DMS 273 (cell line): Measurements from ENCODE around the gene CENPE.

Experiments
- DNase-seq: peaks from one replicate; lab custom pipeline; 2025; ENCODE audit not compliant: unreplicated experiment; lab: John Stamatoyannopoulos, UW

The CENPE gene

DNA sequence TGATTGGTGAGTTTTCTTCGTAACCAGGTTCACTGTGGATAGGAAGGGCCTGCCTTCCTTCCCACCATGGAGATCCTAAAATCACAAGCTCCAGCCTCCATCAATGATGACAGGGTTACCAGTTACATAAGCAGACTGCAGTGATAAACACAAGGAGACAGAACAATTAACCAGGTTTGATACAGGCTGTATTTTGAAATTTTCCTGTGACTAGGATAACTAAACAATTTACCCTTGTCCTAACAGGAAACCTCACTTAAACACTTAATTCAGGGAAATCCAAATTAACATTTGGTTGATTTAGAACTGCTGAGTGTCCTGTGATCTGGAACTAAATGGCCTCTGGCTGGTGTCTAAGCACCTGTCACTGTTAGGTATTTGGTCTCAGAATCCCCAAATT lies 118.5 kb downstream of the CENPE start:
- DNase-seq = no peak

DNA sequence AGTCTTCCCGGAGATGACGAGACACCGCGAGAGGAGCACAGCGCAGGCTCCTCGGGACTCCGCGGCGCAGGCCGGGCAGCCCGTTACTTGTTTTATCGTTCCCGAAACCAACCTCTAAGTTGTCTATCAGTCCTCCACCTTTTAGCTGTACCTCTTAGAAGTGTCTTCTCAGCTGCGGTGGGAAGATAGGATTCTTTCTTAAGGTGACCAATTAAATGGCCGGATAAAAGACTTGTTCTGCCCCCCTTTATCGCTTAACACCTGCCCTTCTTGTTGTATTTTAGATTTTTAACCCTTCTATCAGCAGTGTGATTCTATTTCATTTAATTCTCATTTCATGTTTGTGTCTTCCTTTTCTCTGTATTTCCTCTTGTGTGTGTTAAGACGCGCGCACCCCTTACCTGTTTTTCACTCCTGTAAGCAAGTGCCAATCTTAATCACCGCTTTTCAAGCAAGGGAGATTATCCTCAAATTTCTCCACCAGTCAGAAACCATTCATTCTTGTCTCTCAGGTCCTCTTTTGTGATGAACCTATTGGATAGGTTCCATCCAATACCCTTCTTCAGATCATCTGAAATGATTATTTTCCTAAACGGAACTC lies 121.3 kb downstream of the CENPE start, which contains the start of gene SLC9B2:
SLC9B2 (minus strand) TSS at position 15 of the 601 bp plus-strand sequence. CDS start 9,211 bp downstream, outside the sequence.
- DNase-seq = peak; percentile 34

DNA sequence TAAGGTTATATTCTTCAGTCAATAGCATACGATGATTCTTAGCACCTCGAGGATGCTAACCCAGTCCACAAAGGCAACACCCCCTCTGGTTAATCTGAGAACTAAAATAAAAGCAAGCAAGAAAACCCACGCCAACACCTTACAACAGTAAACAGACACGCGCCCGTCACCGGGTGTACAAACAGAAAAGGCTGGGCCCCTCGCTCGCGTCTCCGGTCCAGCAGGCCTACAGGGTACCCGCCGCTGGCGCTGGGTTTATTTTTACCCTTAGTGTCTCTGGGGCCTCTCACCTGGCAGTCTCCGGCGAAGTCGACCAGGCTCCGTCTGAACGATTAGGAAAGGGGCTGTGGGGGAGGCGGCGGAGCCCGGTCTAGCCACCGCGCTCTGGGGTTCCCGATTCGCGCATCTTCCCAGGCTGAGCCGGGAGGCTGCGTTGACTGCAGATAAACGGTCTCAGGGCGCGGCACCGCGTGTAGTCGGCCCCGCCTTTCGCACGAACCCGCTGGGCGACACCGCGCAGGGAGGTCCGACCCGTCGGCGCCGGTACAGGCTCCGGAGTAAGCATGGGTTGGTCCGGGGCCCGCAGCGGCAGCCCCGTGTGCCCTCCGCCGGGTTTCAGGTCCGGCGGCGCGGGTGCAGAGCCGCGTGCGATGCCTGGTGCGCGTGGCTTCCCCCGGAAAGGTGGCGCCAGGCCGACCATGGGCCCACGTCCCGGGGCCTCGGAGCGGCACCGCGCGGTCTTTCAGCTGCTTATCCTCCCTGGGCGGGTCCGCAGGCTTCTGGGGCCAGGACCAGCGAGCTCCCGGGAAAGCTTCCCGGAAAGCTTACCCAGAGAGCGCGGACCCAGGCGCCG lies 122.0 kb downstream of the CENPE start:
- DNase-seq = peak; percentile 82

DNA sequence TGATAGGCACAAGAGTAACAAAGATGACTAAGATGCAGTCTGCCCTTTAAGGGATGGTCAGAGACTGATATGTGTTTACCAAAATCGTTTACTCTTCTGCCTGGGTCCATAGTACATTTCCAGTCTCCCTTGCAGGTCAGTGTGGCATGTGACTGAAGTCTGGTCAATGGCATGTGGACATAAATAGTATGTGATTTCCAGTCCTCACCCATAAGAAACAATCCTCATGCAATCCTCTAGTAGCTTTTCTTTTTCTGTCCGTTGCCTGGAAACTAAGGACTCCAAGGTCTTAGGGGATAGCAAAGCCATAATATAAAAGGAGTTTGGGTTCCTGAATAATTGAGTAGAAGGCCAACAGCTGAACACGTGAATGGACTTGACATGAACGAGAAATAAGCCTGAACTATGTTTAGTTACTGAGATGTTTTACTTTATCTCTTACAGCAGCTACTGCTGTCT lies 122.7 kb downstream of the CENPE start:
- DNase-seq = peak; percentile 49

GRCh38 chr4:103074744-103075434 lies 123.3 kb downstream of the CENPE start:
- no peak for DNase-seq

DNA sequence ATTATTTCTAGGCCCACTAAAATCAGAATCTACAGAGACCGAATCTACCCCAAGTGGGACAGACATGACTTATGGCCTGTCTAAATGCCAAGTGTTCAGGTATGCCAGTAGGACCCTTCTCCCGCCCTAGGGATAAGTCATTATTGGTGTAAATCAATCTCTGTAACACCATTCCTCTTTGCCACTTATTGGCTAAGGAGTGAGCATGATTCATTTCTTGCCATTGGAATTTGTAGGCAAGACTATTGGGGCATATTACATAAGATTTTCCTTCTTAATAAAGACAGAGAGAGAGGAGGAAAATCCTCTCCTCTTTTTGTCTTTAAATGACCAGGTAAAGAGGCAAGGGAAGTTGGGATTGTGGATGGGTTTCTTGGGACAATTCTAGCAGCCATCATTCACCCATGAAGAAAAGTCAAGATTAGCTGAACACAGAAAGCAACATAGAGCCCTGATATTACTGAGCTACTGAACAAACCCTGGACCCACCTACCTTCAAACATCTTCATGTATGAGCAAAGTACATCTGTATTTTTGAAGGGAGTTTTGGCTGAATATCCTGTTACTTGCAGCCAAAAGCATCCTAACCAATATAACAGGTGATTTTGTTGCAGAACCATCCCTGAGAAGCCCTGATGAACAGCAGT lies 124.2 kb downstream of the CENPE start:
- no peak for DNase-seq

- no peak for DNase-seq
Measured at GRCh38 chr4:103067841-103068547, 130.1 kb downstream of the CENPE start.

GRCh38 chr4:103060453-103061148 lies 137.5 kb downstream of the CENPE start:
- DNase-seq = no peak
